Thoracic aorta (tissue), 2 donors: ENCODE results near the gene LDLRAD4. TPM values are rescaled to one million over a fixed set of nuclear protein-coding genes. Genes with fewer than 3 reads are reported as not detected.

Experiments
- ATAC-seq: fragments of 150-250 bp; one replicate; pipeline ENCODE4 v1.8.0; 2017; ENCODE audit warnings: low read depth; ENCODE audit not compliant: insufficient number of reproducible peaks, low FRiP score
- DNase-seq: peaks from one replicate; pipeline ENCODE4 v3.0.0-alpha.2; 2020; ENCODE audit warnings: low spot score
- H3K27ac ChIP-seq, 2 donors: fragments of 200-600 bp; sonication (generic); 1 replicate in 1 of 2; 2 replicates in 1 of 2; pipeline ENCODE4 v1.5.1; 2016; ENCODE audit warnings: mild to moderate bottlenecking in 2 of 2, moderate library complexity in 2 of 2
- H3K27me3 ChIP-seq: fragments of 200-600 bp; sonication (generic); replicated peaks from 2 replicates; pipeline ENCODE4 v1.6.0; 2016; ENCODE audit warnings: mild to moderate bottlenecking; ENCODE audit not compliant: insufficient read depth
- H3K36me3 ChIP-seq: fragments of 200-600 bp; sonication (generic); one replicate; pipeline ENCODE4 v1.5.1; 2016
- H3K4me1 ChIP-seq, 2 donors: fragments of 200-600 bp; sonication (generic); 1 replicate in 1 of 2; 2 replicates in 1 of 2; pipeline versions ENCODE4 v1.5.1 to v1.6.0; 2016; ENCODE audit warnings: low read depth in 2 of 2, mild to moderate bottlenecking in 1 of 2; ENCODE audit not compliant: control insufficient read depth in 1 of 2
- H3K4me3 ChIP-seq: fragments of 200-600 bp; sonication (generic); 2 replicates; pipeline ENCODE4 v1.5.1; 2016; ENCODE audit warnings: mild to moderate bottlenecking
- H3K9me3 ChIP-seq: fragments of 200-600 bp; sonication (generic); 2 replicates; pipeline ENCODE4 v1.5.1; 2016
- total RNA-seq, 2 donors: library from RNA; depleted of rRNA; stranded (reverse); fragments of >200 nt; gene quantifications; one replicate each; pipeline versions ENCODE4 v1.1.0 to v1.2.3, GENCODE V29; 2016
- TF ChIP-seq, protein P1 (sequence below): fragments of 200-600 bp; sonication (generic); IDR thresholded peaks from one replicate; pipeline ENCODE4 v1.5.1; 2019; ENCODE audit warnings: antibody characterized with exemption

Gene LDLRAD4
- total RNA-seq, 2 donors from 2014 or later, result 98.4 to 135 TPM

DNA sequence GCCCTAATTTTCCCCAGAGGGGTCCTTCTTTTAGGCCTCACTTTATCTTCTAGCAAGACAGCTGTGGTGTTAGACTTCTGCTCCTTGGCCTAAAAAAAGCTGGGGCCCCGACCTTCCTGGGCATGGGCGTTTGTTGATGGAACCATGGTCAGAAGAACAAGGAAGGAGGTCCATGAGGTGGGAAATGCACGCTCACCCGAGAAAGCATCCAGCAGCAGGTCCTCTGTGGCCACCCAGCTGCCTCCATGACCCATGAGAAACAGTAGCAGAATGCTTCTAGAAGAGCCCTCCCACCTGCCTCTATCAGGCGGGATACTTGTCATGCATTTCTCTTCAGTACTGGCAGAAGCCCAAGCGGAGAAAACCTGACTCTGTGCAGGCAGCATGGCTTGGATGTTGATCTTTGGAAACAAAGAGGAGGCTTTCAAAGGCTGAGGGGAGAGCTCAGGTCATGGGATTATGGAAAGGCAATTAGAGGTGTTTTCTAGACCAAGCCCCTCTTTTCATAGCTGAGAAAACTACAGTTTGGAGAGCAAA is 258.7 kb downstream of the LDLRAD4 start:
- no peak for DNase-seq
- ATAC-seq, result no peak

DNA sequence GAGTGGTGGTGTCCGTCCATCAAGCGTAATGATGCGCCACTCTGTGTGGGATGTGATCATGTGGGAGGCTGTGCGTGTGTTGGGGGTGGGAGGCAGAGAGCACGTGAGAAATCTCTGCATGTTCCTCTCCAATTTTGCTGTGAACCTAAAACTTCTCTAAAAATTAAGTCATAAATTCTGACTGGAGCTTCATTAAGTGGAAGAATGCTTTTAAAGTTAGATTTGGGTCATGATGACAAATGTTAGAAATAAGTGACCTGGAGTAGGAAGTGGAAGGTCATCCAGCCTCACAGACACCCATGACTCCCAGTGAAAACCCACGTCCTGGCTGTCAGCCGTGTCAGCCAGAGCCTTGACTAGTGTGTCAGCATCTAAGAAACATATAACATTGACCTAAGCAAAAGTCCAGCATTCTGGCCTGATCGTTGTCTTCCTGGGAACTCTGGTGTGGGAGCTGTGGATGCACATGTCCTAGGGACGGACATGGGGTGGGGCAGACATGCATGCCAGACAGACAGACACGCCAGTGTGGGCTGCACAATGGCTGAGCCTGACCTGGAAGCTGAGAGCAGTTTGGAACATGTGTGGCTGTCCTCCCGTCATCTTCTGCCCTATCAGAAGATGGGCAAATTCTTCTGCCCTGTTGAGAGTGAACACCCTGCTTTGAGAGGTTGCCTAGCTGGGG is 262.2 kb downstream of the LDLRAD4 start:
- ATAC-seq, result no peak
- no peaks in the 10 kb centered on the region for H3K36me3 ChIP-seq
- peaks cover under 1 to 41% of the 10 kb centered on the region in 2 donors for H3K4me1 ChIP-seq
- no peak for DNase-seq
- no peak overlapping the region for H3K27ac ChIP-seq
- H3K4me3 ChIP-seq, result no peak overlapping the region
- TF ChIP-seq, protein P1, sequence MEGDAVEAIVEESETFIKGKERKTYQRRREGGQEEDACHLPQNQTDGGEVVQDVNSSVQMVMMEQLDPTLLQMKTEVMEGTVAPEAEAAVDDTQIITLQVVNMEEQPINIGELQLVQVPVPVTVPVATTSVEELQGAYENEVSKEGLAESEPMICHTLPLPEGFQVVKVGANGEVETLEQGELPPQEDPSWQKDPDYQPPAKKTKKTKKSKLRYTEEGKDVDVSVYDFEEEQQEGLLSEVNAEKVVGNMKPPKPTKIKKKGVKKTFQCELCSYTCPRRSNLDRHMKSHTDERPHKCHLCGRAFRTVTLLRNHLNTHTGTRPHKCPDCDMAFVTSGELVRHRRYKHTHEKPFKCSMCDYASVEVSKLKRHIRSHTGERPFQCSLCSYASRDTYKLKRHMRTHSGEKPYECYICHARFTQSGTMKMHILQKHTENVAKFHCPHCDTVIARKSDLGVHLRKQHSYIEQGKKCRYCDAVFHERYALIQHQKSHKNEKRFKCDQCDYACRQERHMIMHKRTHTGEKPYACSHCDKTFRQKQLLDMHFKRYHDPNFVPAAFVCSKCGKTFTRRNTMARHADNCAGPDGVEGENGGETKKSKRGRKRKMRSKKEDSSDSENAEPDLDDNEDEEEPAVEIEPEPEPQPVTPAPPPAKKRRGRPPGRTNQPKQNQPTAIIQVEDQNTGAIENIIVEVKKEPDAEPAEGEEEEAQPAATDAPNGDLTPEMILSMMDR, result no peak
- H3K9me3 ChIP-seq, result no peaks in the 10 kb centered on the region
- no peaks in the 10 kb centered on the region for H3K27me3 ChIP-seq

More for the DNA sequence above, 258.7 kb downstream of the LDLRAD4 start:
- Histone ChIP-seq H3K4me3 (no peak overlapping the region), H3K27me3 (no peaks in the 10 kb centered on the region), H3K4me1 (peaks cover 8 to 35% of the 10 kb centered on the region in 2 donors), H3K27ac (no peak overlapping the region), H3K36me3 (no peaks in the 10 kb centered on the region), H3K9me3 (no peaks in the 10 kb centered on the region)
- TF ChIP-seq, protein P1, result no peak

DNA sequence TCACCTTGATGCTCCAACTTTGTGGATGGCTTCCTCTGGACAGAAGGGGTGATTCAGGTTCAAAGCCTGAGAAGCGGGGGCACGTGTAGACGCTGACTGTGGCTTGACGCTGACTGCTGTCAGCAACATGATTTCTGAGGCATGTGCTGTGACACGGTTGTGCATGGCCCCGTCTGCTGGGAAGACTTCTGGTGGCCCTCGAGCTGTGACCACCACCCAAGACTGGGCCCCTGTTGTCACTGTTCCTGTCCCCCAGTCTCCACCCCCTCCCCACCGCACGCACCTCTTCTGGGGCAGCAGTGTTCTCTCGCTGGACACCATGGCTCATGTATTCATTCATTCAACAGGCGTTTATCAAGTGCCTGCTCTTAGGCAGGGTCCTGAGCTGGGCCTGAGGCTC is 262.8 kb downstream of the LDLRAD4 start:
- TF ChIP-seq, protein P1, result no peak
- ATAC-seq, result no peak

DNA sequence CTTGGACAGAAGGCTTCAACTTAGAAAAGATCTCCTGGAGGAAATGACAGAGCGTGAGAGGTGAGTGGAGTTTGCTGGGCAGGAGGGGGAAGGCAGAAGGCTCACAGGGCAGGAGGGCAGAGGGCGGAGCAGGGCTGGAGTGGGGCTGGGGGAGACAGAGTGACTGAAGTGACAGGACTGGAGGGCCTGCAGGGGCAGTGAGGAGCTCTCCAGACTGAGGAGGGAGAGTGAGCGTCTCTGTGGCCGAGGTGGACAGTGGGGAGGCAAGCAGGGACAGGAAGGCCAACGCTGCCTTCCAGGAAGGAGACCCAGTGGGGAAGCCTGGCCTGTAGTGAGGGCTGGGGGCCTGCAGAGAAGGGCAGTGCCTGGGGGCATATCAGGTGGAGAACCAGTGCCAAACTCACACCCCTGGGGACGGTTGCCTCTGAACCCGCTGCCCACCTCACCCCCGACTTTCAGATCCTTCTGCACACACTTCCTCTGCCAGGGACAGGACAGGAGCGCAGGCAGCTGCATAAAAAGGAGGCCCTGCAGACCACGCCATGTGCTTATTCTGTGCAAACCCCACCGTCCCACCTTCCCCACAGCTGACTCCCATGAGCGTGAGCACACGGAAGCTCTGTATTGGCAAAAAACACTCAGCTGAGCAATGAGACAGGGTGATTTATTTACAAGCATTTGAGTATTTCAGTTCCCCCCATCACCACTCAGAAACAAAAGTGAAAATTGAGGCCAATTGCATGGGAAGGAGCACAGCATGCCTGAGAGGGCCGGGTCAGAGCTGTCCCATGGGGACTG is 263.5 kb downstream of the LDLRAD4 start:
- no peaks in the 10 kb centered on the region for H3K36me3 ChIP-seq
- H3K4me1 ChIP-seq, result peaks cover 0 to 44% of the 10 kb centered on the region in 2 donors
- ATAC-seq (no peak), DNase-seq (no peak)
- no peak overlapping the region for H3K27ac ChIP-seq
- no peak overlapping the region for H3K4me3 ChIP-seq
- TF ChIP-seq, protein P1, result no peak
- H3K9me3 ChIP-seq, result no peaks in the 10 kb centered on the region
- H3K27me3 ChIP-seq, result no peaks in the 10 kb centered on the region

More for the DNA sequence above, 262.8 kb downstream of the LDLRAD4 start:
- Histone ChIP-seq H3K4me3 (no peak overlapping the region), H3K36me3 (no peaks in the 10 kb centered on the region), H3K27me3 (no peaks in the 10 kb centered on the region), H3K4me1 (peaks cover 0 to 46% of the 10 kb centered on the region in 2 donors), H3K9me3 (no peaks in the 10 kb centered on the region), H3K27ac (no peak overlapping the region)
- no peak for DNase-seq

DNA sequence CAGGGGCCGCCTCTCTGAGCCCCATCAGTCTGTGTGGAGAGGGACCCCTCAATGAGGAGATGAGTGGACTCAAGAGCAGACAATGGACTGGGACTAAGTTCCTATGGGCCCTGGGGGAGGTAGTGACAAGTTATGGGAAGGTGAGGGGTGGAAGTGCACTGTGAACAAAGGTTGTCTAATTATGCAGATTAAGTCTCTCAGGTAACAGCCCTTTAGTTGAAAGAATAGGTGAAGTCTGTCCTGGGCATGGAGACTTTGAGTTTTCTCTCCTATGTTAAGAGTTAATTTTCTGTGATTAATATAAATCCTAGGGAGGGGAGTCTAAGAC is 264.0 kb downstream of the LDLRAD4 start:
- no peak overlapping the region for H3K4me3 ChIP-seq
- no peaks in the 10 kb centered on the region for H3K9me3 ChIP-seq
- peaks cover 0 to 38% of the 10 kb centered on the region in 2 donors for H3K4me1 ChIP-seq
- TF ChIP-seq, protein P1, result no peak
- no peaks in the 10 kb centered on the region for H3K36me3 ChIP-seq
- no peaks in the 10 kb centered on the region for H3K27me3 ChIP-seq
- no peak overlapping the region for H3K27ac ChIP-seq
- no peak for ATAC-seq
- no peak for DNase-seq
